OCI-LY1 (cell line): ENCODE results near the gene NEB.

ENCODE experiments used
- H2AFZ ChIP-seq: fragments of 200-600 bp; sonication (generic), shearing (Covaris generic); 2 replicates; pipeline ENCODE4 v1.6.0; 2014; ENCODE audit warnings: antibody characterized with exemption, mild to moderate bottlenecking, low read length
- H3F3A ChIP-seq: fragments of 200-600 bp; sonication (generic), shearing (Covaris generic); 2 replicates; pipeline ENCODE4 v1.6.0; 2014; ENCODE audit warnings: mild to moderate bottlenecking, antibody characterized with exemption, low read length, moderate library complexity; ENCODE audit not compliant: insufficient read depth
- H3K27ac ChIP-seq: fragments of 200-600 bp; sonication (generic); 2 replicates; pipeline ENCODE4 v1.5.1; 2014; ENCODE audit warnings: low read length, mixed run types, mild to moderate bottlenecking, low read depth; ENCODE audit not compliant: poor library complexity, severe bottlenecking
- H3K27me3 ChIP-seq: fragments of 200-600 bp; sonication (generic); 2 replicates; pipeline ENCODE4 v1.6.0; 2014; ENCODE audit warnings: antibody characterized with exemption, mild to moderate bottlenecking, low read length, moderate library complexity; ENCODE audit not compliant: insufficient read depth
- H3K36me3 ChIP-seq: fragments of 200-600 bp; sonication (generic); 2 replicates; pipeline ENCODE4 v1.6.1; 2014; ENCODE audit warnings: mild to moderate bottlenecking, antibody characterized with exemption, low read length, moderate library complexity, mixed read lengths; ENCODE audit not compliant: insufficient read depth
- H3K4me1 ChIP-seq: fragments of 200-600 bp; sonication (generic); 2 replicates; pipeline ENCODE4 v1.5.1; 2014; ENCODE audit warnings: mild to moderate bottlenecking, low read length, moderate library complexity; ENCODE audit not compliant: insufficient read depth, severe bottlenecking
- H3K4me2 ChIP-seq: fragments of 200-600 bp; sonication (generic), shearing (Covaris generic); 2 replicates; pipeline ENCODE4 v1.6.1; 2014; ENCODE audit warnings: low read length
- H3K4me3 ChIP-seq: fragments of 200-600 bp; sonication (generic); 2 replicates; pipeline ENCODE4 v1.5.1; 2014; ENCODE audit warnings: low read length, low read depth, mild to moderate bottlenecking, mixed read lengths; ENCODE audit not compliant: poor library complexity, severe bottlenecking
- H3K79me2 ChIP-seq: fragments of 200-600 bp; shearing (Covaris generic); 2 replicates; pipeline ENCODE4 v1.6.1; 2016; ENCODE audit warnings: mixed run types, low read length, mixed read lengths; ENCODE audit not compliant: insufficient read depth
- H3K9ac ChIP-seq: fragments of 200-600 bp; sonication (generic), shearing (Covaris generic); 2 replicates; pipeline ENCODE4 v1.6.1; 2014; ENCODE audit warnings: mild to moderate bottlenecking, low read length, mixed read lengths
- H3K9me2 ChIP-seq: fragments of 200-600 bp; sonication (generic), shearing (Covaris generic); 2 replicates; pipeline ENCODE4 v1.6.1; 2014; ENCODE audit warnings: low read depth, mild to moderate bottlenecking, low read length, mixed read lengths
- H3K9me3 ChIP-seq: fragments of 200-600 bp; shearing (Covaris generic); 2 replicates; pipeline ENCODE4 v1.6.1; 2014; ENCODE audit warnings: low read length, mixed read lengths
- H4K20me1 ChIP-seq: fragments of 200-600 bp; sonication (generic), shearing (Covaris generic); 2 replicates; pipeline ENCODE4 v1.6.0; 2016; ENCODE audit warnings: mild to moderate bottlenecking, low read length; ENCODE audit not compliant: insufficient read depth
- EZH2 ChIP-seq: fragments of 200-600 bp; sonication (generic), shearing (Covaris generic); IDR thresholded peaks from 2 replicates; pipeline ENCODE4 v1.8.0; 2017; ENCODE audit warnings: borderline replicate concordance, mixed run types, mild to moderate bottlenecking, antibody characterized with exemption, low read length, moderate library complexity, mixed read lengths
- TF ChIP-seq, protein P1 (sequence below): fragments of 200-600 bp; sonication (generic), shearing (Covaris generic); IDR thresholded peaks from 2 replicates; pipeline ENCODE4 v1.5.1; 2017; ENCODE audit warnings: mild to moderate bottlenecking, antibody characterized with exemption, low read length, moderate library complexity, mixed read lengths

The NEB gene

DNA sequence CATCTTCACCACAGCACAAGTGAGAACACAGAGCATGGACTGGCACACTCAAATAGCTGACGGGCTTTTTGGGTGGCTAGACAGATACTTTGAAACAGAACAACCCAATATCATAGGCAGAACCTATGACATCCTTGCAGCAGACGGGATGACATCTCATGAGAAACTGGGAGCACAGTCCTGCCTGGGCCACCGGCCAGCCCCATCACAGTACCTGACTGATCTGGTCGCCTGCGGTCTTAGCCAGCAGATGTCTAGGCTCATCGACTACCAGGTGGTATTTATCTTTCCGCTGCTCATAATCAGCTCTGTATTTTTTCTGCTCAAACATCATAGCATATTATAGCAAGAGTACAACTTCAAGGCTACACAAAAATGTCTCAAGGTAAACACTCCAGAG, 200.3 kb downstream of the NEB start:
- Histone ChIP-seq H3K79me2 (no peaks in the 10 kb centered on the region), H3K9me3 (no peaks in the 10 kb centered on the region), H3K4me2 (no peak overlapping the region), H3K9me2 (no peaks in the 10 kb centered on the region), H4K20me1 (no peaks in the 10 kb centered on the region), H3K27ac (no peak overlapping the region), H3K9ac (no peak overlapping the region), H3K36me3 (no peaks in the 10 kb centered on the region), H2AFZ (no peak overlapping the region), H3K4me3 (no peak overlapping the region), H3F3A (no peaks in the 10 kb centered on the region), H3K4me1 (no peaks in the 10 kb centered on the region), H3K27me3 (no peaks in the 10 kb centered on the region)
- TF ChIP-seq, protein P1, sequence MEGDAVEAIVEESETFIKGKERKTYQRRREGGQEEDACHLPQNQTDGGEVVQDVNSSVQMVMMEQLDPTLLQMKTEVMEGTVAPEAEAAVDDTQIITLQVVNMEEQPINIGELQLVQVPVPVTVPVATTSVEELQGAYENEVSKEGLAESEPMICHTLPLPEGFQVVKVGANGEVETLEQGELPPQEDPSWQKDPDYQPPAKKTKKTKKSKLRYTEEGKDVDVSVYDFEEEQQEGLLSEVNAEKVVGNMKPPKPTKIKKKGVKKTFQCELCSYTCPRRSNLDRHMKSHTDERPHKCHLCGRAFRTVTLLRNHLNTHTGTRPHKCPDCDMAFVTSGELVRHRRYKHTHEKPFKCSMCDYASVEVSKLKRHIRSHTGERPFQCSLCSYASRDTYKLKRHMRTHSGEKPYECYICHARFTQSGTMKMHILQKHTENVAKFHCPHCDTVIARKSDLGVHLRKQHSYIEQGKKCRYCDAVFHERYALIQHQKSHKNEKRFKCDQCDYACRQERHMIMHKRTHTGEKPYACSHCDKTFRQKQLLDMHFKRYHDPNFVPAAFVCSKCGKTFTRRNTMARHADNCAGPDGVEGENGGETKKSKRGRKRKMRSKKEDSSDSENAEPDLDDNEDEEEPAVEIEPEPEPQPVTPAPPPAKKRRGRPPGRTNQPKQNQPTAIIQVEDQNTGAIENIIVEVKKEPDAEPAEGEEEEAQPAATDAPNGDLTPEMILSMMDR = no peak
- no peak for TF ChIP-seq EZH2

DNA sequence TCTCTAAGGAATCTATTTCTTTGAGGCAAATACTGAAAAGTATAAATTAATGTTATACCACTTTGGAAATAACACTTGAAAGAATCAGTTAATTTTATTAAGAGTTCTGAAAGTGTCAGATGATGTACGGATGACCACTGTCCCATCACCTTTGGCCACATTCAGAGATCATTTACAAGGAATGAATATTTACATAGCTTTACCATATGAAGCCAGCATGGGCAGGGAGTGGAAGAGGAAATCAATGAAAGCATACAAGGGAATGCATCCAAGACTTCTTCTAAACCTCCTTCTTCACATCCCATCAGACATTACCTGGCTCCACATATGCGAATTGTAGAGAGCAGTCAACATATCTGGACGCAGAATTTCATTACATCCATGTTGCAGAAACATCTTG, 201.1 kb downstream of the NEB start:
- Histone ChIP-seq H3F3A (no peaks in the 10 kb centered on the region), H3K4me2 (no peak overlapping the region), H3K9me2 (no peaks in the 10 kb centered on the region), H3K9me3 (no peaks in the 10 kb centered on the region), H3K9ac (no peak overlapping the region), H3K36me3 (no peaks in the 10 kb centered on the region), H3K4me1 (no peaks in the 10 kb centered on the region), H3K4me3 (no peak overlapping the region), H2AFZ (no peak overlapping the region), H4K20me1 (no peaks in the 10 kb centered on the region), H3K79me2 (no peaks in the 10 kb centered on the region), H3K27ac (no peak overlapping the region), H3K27me3 (no peaks in the 10 kb centered on the region)
- no peak for TF ChIP-seq EZH2
- TF ChIP-seq, protein P1 = no peak

DNA sequence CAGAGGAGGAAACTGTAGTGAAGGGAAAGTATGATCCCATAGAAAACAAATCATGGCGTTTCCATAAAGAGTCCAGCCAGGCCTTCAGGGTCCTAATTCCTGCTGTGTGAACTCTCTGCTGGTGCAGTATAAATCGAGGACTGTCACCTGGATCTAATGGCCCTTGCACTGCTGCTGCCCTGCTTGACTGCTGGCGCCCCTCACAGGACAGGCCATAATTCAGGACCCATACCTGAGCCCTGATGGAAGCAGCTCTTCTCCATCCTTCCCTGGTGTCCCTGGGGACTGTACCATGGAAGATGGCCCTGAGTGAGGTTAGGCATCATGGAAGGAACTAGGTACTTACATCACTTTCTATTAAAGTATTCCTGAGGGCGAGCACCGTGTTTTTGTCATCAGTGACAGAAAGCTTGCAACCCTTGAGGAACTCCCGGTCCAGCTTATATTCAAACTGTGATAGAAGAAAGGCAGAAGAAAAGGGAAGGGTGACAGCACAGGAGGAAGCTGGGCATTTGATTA, 207.6 kb downstream of the NEB start:
- Histone ChIP-seq H2AFZ (no peak overlapping the region), H3K9me3 (no peaks in the 10 kb centered on the region), H3K27me3 (no peaks in the 10 kb centered on the region), H3K36me3 (no peaks in the 10 kb centered on the region), H3K9ac (no peak overlapping the region), H3K4me3 (no peak overlapping the region), H3K4me2 (no peak overlapping the region), H3F3A (no peaks in the 10 kb centered on the region), H3K79me2 (no peaks in the 10 kb centered on the region), H3K4me1 (no peaks in the 10 kb centered on the region), H4K20me1 (no peaks in the 10 kb centered on the region), H3K27ac (no peak overlapping the region), H3K9me2 (no peaks in the 10 kb centered on the region)
- no peak for TF ChIP-seq EZH2
- TF ChIP-seq, protein P1 = no peak
